GM12878 (cell line): ENCODE measurements around the gene RER1.

ENCODE experiments used
- CTCF ChIP-seq, 3 experiments: IDR thresholded peaks in 2 of 3; conservative IDR thresholded peaks in 1 of 3; 2 replicates each; pipeline ENCODE4 v1.5.1; 2011; ENCODE audit warnings: low read depth in 3 of 3, low read length in 3 of 3, mild to moderate bottlenecking in 3 of 3, control low read depth in 2 of 3, moderate library complexity in 2 of 3, inconsistent platforms in 1 of 3, mixed read lengths in 1 of 3; ENCODE audit not compliant: control insufficient read depth in 2 of 3, insufficient read depth in 1 of 3; ENCODE audit errors: extremely low read depth in 1 of 3
- ETV6 ChIP-seq, 2 experiments: fragments of 450-650 bp in 1 of 2; IDR thresholded peaks in 1 of 2; conservative IDR thresholded peaks in 1 of 2; 2 replicates each; pipeline ENCODE4 v1.6.1; 2014; ENCODE audit warnings: antibody characterized with exemption in 1 of 2, borderline replicate concordance in 1 of 2, low read depth in 1 of 2, mild to moderate bottlenecking in 1 of 2, moderate library complexity in 1 of 2
- KDM1A ChIP-seq: fragments of 200-600 bp; sonication (generic); IDR thresholded peaks from 2 replicates; pipeline ENCODE4 v1.6.1; 2016; ENCODE audit warnings: borderline replicate concordance
- RFX5 ChIP-seq: IDR thresholded peaks from 2 replicates; pipeline ENCODE4 v1.6.1; 2011; ENCODE audit warnings: low read depth, low read length, improper control_type of control experiment
- RUNX3 ChIP-seq: IDR thresholded peaks from 2 replicates; pipeline ENCODE4 v1.6.1; 2012; ENCODE audit warnings: low read length, inconsistent platforms
- SIN3A ChIP-seq: IDR thresholded peaks from 2 replicates; pipeline ENCODE4 v1.6.1; 2012; ENCODE audit warnings: low read depth, low read length, improper control_type of control experiment

- TF ChIP-seq RFX5 (no peak), ETV6 (conservative IDR thresholded peaks at IDR 0.05 in 1 of 2, IDR thresholded peaks at IDR 0.05 in 1 of 2; ENCODE audit: borderline replicate concordance in 1 of 2, low read depth in 1 of 2) (no peak), KDM1A (no peak), CTCF (IDR thresholded peaks at IDR 0.05 in 2 of 3, conservative IDR thresholded peaks at IDR 0.05 in 1 of 3; ENCODE audit: control insufficient read depth in 2 of 3, extremely low read depth in 1 of 3, insufficient read depth in 1 of 3, low read depth in 3 of 3, low read length in 3 of 3) (no peak), SIN3A (no peak), RUNX3 (no peak)
These were observed 2.0 kb upstream of the RER1 start for GRCh38 chr1:2389644-2390043.
